Measurements from ENCODE around the gene GRM5.

DNA sequence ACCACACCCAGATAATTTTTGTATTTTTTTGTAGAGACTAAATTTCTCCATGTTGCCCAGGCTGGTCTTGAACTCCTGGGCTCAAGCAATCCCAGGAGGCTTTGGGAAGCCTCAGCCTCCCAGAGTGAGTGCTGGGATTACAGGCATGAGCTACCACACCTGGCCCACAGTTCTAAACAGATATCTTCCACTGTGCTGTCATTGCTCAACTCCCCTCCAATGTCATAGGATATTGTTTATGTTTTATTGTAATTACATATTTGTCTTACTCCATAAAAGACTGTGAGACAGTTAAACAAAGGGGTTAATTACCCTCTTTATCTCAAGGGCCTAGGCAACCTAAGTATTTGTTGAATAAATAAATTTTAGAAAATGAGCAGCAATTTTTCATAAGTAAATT, 204.2 kb downstream of the GRM5 start:
- TF ChIP-seq, protein P1, sequence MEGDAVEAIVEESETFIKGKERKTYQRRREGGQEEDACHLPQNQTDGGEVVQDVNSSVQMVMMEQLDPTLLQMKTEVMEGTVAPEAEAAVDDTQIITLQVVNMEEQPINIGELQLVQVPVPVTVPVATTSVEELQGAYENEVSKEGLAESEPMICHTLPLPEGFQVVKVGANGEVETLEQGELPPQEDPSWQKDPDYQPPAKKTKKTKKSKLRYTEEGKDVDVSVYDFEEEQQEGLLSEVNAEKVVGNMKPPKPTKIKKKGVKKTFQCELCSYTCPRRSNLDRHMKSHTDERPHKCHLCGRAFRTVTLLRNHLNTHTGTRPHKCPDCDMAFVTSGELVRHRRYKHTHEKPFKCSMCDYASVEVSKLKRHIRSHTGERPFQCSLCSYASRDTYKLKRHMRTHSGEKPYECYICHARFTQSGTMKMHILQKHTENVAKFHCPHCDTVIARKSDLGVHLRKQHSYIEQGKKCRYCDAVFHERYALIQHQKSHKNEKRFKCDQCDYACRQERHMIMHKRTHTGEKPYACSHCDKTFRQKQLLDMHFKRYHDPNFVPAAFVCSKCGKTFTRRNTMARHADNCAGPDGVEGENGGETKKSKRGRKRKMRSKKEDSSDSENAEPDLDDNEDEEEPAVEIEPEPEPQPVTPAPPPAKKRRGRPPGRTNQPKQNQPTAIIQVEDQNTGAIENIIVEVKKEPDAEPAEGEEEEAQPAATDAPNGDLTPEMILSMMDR (IDR thresholded peaks at IDR 0.05) = no peak
- TF ChIP-seq POLR2A (IDR thresholded peaks at IDR 0.05) (no peak), POLR2AphosphoS5 (IDR thresholded peaks at IDR 0.05) (no peak)

Measured in prostate gland (tissue), 2 donors.